ENCODE data around the gene NTN4. TPM values are rescaled to one million over a fixed set of nuclear protein-coding genes. Genes with fewer than 3 reads are reported as not detected.
A peak's percentile ranks its signal among the peaks of the same experiment; 100 is the strongest.

NTN4 gene
- polyA plus RNA-seq, 1 donor (not counting 4 experiments of a cell fraction or from before 2014, with no cell fraction given) = 8.3 TPM

DNA sequence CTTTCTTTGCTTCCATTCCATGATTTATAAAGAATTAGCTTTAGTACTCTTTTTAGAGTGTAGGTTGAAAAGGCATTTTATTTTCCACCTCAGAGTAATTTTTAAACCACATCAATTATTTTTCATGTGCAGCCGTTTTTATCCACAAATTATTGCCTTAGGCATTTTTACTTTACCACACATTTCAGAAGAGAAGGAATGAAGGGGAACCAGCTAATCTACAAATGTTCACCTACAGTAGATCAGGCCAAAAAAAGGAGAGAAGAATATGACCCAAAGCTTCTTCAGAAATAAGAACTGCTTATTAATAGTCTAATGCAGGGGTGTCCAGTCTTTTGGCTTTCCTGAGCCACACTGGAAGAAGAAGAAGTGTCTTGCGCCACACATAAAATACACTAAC, 19.8 kb upstream of the NTN4 start:
- dilution Hi-C loops (cut with MboI; ENCODE audit: extremely low pct_ligation_motif_present, low sequenced_read_pairs) = no loop called here

DNA sequence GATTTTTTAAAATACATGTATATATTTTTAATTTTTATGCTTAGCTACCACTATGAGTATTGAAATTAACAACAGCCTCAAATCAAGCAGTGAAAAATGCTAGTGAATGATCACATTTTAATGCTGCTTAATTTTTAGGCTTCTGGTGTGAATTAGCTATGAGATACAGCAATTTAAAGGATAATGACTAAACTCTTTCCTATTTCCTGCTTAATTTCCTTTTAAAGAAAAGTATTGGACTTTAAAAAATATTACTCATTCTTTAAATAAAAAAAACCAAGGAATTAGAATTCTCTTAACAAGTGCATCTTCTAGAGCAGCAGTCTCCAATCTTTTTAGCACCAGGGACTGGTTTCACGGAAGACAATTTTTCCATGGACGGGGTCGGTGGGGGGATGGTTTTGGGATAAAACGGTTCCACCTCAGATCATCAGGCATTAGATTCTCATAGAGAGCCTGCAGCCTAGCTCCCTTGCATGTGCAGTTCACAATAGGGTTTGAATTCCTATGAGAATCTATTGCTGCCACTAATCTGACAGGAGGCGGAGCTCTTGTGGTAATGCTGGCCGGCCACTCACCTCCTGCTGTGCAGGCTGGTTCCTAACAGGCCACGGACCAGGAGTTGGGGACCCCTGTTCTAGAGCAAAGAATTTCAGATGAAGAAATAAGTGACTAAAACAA, 18.6 kb upstream of the NTN4 start:
- H3K36me3 ChIP-seq (ENCODE audit: control insufficient read depth in 2 of 2, extremely low read depth in 1 of 2, insufficient read depth in 2 of 2, low read length in 2 of 2) = no peaks in the 10 kb centered on the region
- TF ChIP-seq EZH2 (IDR thresholded peaks at IDR 0.05; ENCODE audit: low read length) = no peak
- TF ChIP-seq, protein P1, sequence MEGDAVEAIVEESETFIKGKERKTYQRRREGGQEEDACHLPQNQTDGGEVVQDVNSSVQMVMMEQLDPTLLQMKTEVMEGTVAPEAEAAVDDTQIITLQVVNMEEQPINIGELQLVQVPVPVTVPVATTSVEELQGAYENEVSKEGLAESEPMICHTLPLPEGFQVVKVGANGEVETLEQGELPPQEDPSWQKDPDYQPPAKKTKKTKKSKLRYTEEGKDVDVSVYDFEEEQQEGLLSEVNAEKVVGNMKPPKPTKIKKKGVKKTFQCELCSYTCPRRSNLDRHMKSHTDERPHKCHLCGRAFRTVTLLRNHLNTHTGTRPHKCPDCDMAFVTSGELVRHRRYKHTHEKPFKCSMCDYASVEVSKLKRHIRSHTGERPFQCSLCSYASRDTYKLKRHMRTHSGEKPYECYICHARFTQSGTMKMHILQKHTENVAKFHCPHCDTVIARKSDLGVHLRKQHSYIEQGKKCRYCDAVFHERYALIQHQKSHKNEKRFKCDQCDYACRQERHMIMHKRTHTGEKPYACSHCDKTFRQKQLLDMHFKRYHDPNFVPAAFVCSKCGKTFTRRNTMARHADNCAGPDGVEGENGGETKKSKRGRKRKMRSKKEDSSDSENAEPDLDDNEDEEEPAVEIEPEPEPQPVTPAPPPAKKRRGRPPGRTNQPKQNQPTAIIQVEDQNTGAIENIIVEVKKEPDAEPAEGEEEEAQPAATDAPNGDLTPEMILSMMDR (optimal IDR thresholded peaks at IDR 0.05 in 1 of 3, IDR thresholded peaks at IDR 0.05 in 1 of 3, conservative IDR thresholded peaks at IDR 0.05 in 1 of 3; ENCODE audit: extremely low read depth in 1 of 3, insufficient read depth in 2 of 3, low read length in 3 of 3) = no peak
- H3K27ac ChIP-seq (ENCODE audit: control insufficient read depth, insufficient read depth, low read length) = no peak overlapping the region
- no peak for DNase-seq (ENCODE audit: low read depth, low spot score)
- no peaks in the 10 kb centered on the region for H3K9me3 ChIP-seq (ENCODE audit: control insufficient read depth, low read depth, low read length)
- no peaks in the 10 kb centered on the region for H3K79me2 ChIP-seq (ENCODE audit: control insufficient read depth, insufficient read depth, low read length)
- no peak overlapping the region for H3K4me3 ChIP-seq (ENCODE audit: control insufficient read depth in 2 of 3, extremely low read depth in 1 of 3, insufficient read depth in 2 of 3, low read depth in 1 of 3, low read length in 3 of 3)
- H3K9me1 ChIP-seq (ENCODE audit: control insufficient read depth, extremely low read depth, insufficient read depth, low read length) = no peaks in the 10 kb centered on the region
- dilution Hi-C loops (cut with MboI; ENCODE audit: extremely low pct_ligation_motif_present, low sequenced_read_pairs) = no loop called here
- H3K4me2 ChIP-seq (ENCODE audit: control insufficient read depth, extremely low read depth, insufficient read depth, low read depth, low read length) = no peak overlapping the region
- peaks cover 22% of the 10 kb centered on the region for H3K4me1 ChIP-seq (ENCODE audit: control insufficient read depth, extremely low read depth, insufficient read depth, low read length)
- H2AFZ ChIP-seq (ENCODE audit: control insufficient read depth, low read length) = no peak overlapping the region
- H3K9ac ChIP-seq (ENCODE audit: control insufficient read depth, extremely low read depth, insufficient read depth, low read length) = no peak overlapping the region
- peak; percentile 32 for FAIRE-seq
- H4K20me1 ChIP-seq (ENCODE audit: control insufficient read depth, extremely low read depth, insufficient read depth, low read length) = no peaks in the 10 kb centered on the region
- H3K27me3 ChIP-seq (ENCODE audit: control insufficient read depth, extremely low read depth, insufficient read depth, low read length) = no peaks in the 10 kb centered on the region

More for the DNA sequence above, 19.8 kb upstream of the NTN4 start:
- H2AFZ ChIP-seq (ENCODE audit: control insufficient read depth, low read length) = no peak overlapping the region
- H3K4me1 ChIP-seq (ENCODE audit: control insufficient read depth, extremely low read depth, insufficient read depth, low read length) = peaks cover 20% of the 10 kb centered on the region
- DNase-seq (ENCODE audit: low read depth, low spot score) (no peak), FAIRE-seq (peak; percentile 41)
- H3K79me2 ChIP-seq (ENCODE audit: control insufficient read depth, insufficient read depth, low read length) = no peaks in the 10 kb centered on the region
- H3K9ac ChIP-seq (ENCODE audit: control insufficient read depth, extremely low read depth, insufficient read depth, low read length) = no peak overlapping the region
- H3K27ac ChIP-seq (ENCODE audit: control insufficient read depth, insufficient read depth, low read length) = no peak overlapping the region
- H4K20me1 ChIP-seq (ENCODE audit: control insufficient read depth, extremely low read depth, insufficient read depth, low read length) = no peaks in the 10 kb centered on the region
- H3K4me2 ChIP-seq (ENCODE audit: control insufficient read depth, extremely low read depth, insufficient read depth, low read depth, low read length) = peak overlapping the region; percentile 19
- no peak overlapping the region for H3K4me3 ChIP-seq (ENCODE audit: control insufficient read depth in 2 of 3, extremely low read depth in 1 of 3, insufficient read depth in 2 of 3, low read depth in 1 of 3, low read length in 3 of 3)
- H3K9me3 ChIP-seq (ENCODE audit: control insufficient read depth, low read depth, low read length) = no peaks in the 10 kb centered on the region
- no peaks in the 10 kb centered on the region for H3K27me3 ChIP-seq (ENCODE audit: control insufficient read depth, extremely low read depth, insufficient read depth, low read length)
- H3K36me3 ChIP-seq (ENCODE audit: control insufficient read depth in 2 of 2, extremely low read depth in 1 of 2, insufficient read depth in 2 of 2, low read length in 2 of 2) = no peaks in the 10 kb centered on the region
- no peak for TF ChIP-seq EZH2 (IDR thresholded peaks at IDR 0.05; ENCODE audit: low read length)
- TF ChIP-seq, protein P1 (optimal IDR thresholded peaks at IDR 0.05 in 1 of 3, IDR thresholded peaks at IDR 0.05 in 1 of 3, conservative IDR thresholded peaks at IDR 0.05 in 1 of 3; ENCODE audit: extremely low read depth in 1 of 3, insufficient read depth in 2 of 3, low read length in 3 of 3) = no peak
- no peaks in the 10 kb centered on the region for H3K9me1 ChIP-seq (ENCODE audit: control insufficient read depth, extremely low read depth, insufficient read depth, low read length)
